Dedifferentiated amniotic fluid mesenchymal stem cell (primary cell): ENCODE data around the gene C2CD4C.
"Not testable (repeated sequence)": the region's sequence is repeated elsewhere in the genome, so short reads cannot be mapped to it uniquely, and the experiment has no call there.

ENCODE experiments used
- DNase-seq: peaks from one replicate; pipeline ENCODE4 v3.0.0-alpha.2; 2016; ENCODE audit errors: extremely low spot score

C2CD4C gene

GRCh38 chr19:366205-366783 lies 42.7 kb downstream of the C2CD4C start:
- DNase-seq = no peak

GRCh38 chr19:364496-365287 lies 44.3 kb downstream of the C2CD4C start:
- no peak for DNase-seq

GRCh38 chr19:362683-363082 lies 46.3 kb downstream of the C2CD4C start:
- DNase-seq = no peak

GRCh38 chr19:362154-362553 lies 46.8 kb downstream of the C2CD4C start:
- no peak for DNase-seq

- no peak for DNase-seq
These were observed 49.4 kb downstream of the C2CD4C start for GRCh38 chr19:359653-359925.

- not testable (repeated sequence) for DNase-seq
These were observed 53.4 kb downstream of the C2CD4C start for GRCh38 chr19:355536-355935.
